Lung (tissue), 12 donors: ENCODE data around the gene MYG1. TPM values are rescaled to one million over a fixed set of nuclear protein-coding genes. Genes with fewer than 3 reads are reported as not detected.

Experiments
- ATAC-seq: fragments of 200-7000 bp; cut with Tn5 transposase; one replicate; pipeline ENCODE4 v1.9.1; 2020; ENCODE audit warnings: moderate number of reproducible peaks; ENCODE audit not compliant: insufficient read depth, low FRiP score
- DNase-seq, 3 donors: peaks; one replicate each; pipeline ENCODE4 v3.0.0-alpha.2; 2013 to 2017
- H3K27ac ChIP-seq, 2 donors: one replicate each; pipeline ENCODE4 v1.5.1; 2013; ENCODE audit warnings: mild to moderate bottlenecking in 2 of 2, moderate library complexity in 2 of 2, control low read depth in 1 of 2, inconsistent platforms in 1 of 2, low read depth in 1 of 2, low read length in 1 of 2
- H3K27me3 ChIP-seq, 3 donors: one replicate each; pipeline ENCODE4 v1.5.1; 2013; ENCODE audit warnings: low read length in 2 of 3; ENCODE audit not compliant: control insufficient read depth in 3 of 3, insufficient read depth in 3 of 3
- H3K36me3 ChIP-seq, 4 donors: one replicate each; pipeline ENCODE4 v1.5.1; 2013; ENCODE audit warnings: low read length in 4 of 4, mild to moderate bottlenecking in 1 of 4, moderate library complexity in 1 of 4; ENCODE audit not compliant: control insufficient read depth in 4 of 4, insufficient read depth in 4 of 4
- H3K4me1 ChIP-seq, 5 donors: one replicate each; pipeline ENCODE4 v1.5.1; 2013; ENCODE audit warnings: low read length in 5 of 5, mild to moderate bottlenecking in 2 of 5, moderate library complexity in 1 of 5; ENCODE audit not compliant: control insufficient read depth in 5 of 5, insufficient read depth in 5 of 5
- H3K4me3 ChIP-seq: one replicate; pipeline ENCODE4 v1.5.1; 2013; ENCODE audit warnings: mild to moderate bottlenecking, control low read depth, moderate library complexity
- H3K9ac ChIP-seq, 2 donors: one replicate each; pipeline ENCODE4 v1.5.1; 2013; ENCODE audit warnings: low read length in 2 of 2, control low read depth in 1 of 2; ENCODE audit not compliant: insufficient read depth in 1 of 2
- H3K9me3 ChIP-seq, 4 donors: one replicate each; pipeline ENCODE4 v1.5.1; 2013; ENCODE audit warnings: low read length in 3 of 4, mild to moderate bottlenecking in 1 of 4, moderate library complexity in 1 of 4; ENCODE audit not compliant: control insufficient read depth in 4 of 4, insufficient read depth in 3 of 4
- WGBS, 2 donors: extraction: QIAGEN DNeasy Blood & Tissue Kit; methylation state at CpG; one replicate each; pipeline ENCODE4 v1.1.7; 2013; 5-methylcytosine and 5-hydroxymethylcytosine counted together
- polyA plus RNA-seq, 2 donors: library from polyadenylated mRNA; stranded (reverse); fragments of 200-250 nt; gene quantifications; one replicate each; pipeline ENCODE4 v1.2.1, GENCODE V29; 2013
- total RNA-seq, 2 donors: library from RNA; depleted of rRNA in 1 of 2; stranded (reverse); fragments of >200 nt in 1 of 2; gene quantifications; one replicate each; pipeline ENCODE4 v1.2.1, GENCODE V29; 2014 to 2021
- TF ChIP-seq, protein P1 (sequence below): IDR thresholded peaks from 2 replicates; pipeline ENCODE4 v1.5.1; 2012; ENCODE audit warnings: mild to moderate bottlenecking; ENCODE audit errors: control extremely low read depth, extremely low read depth
- donor health status: control.
- donor health status: control.
- donor health status: Bipolar disorder and iron deficiency.
- donor health status: healthy.
- donor health status: DM: yes; HTN: yes; CAD: no.

Gene MYG1
- total and polyA plus RNA-seq, 4 donors, result 22.1 to 88.9 (median 59.8) TPM

- Histone ChIP-seq H3K9me3 (no peaks in the 10 kb centered on the region), H3K4me3 (no peak overlapping the region), H3K9ac (no peak overlapping the region), H3K27ac (no peak overlapping the region), H3K27me3 (no peaks in the 10 kb centered on the region), H3K4me1 (peaks cover 0 to 19% (median 9%) of the 10 kb centered on the region in 5 donors), H3K36me3 (peaks cover 0 to 15% (median 9%) of the 10 kb centered on the region in 4 donors)
- WGBS, 2 donors, result 26 to 72% methylated on average over 3 of the region's 3 CpGs
- ATAC-seq (no peak), DNase-seq (no peak)
- TF ChIP-seq, protein P1, sequence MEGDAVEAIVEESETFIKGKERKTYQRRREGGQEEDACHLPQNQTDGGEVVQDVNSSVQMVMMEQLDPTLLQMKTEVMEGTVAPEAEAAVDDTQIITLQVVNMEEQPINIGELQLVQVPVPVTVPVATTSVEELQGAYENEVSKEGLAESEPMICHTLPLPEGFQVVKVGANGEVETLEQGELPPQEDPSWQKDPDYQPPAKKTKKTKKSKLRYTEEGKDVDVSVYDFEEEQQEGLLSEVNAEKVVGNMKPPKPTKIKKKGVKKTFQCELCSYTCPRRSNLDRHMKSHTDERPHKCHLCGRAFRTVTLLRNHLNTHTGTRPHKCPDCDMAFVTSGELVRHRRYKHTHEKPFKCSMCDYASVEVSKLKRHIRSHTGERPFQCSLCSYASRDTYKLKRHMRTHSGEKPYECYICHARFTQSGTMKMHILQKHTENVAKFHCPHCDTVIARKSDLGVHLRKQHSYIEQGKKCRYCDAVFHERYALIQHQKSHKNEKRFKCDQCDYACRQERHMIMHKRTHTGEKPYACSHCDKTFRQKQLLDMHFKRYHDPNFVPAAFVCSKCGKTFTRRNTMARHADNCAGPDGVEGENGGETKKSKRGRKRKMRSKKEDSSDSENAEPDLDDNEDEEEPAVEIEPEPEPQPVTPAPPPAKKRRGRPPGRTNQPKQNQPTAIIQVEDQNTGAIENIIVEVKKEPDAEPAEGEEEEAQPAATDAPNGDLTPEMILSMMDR, result no peak
These were observed 43.5 kb upstream of the MYG1 start for GRCh38 chr12:53255996-53256395.

DNA sequence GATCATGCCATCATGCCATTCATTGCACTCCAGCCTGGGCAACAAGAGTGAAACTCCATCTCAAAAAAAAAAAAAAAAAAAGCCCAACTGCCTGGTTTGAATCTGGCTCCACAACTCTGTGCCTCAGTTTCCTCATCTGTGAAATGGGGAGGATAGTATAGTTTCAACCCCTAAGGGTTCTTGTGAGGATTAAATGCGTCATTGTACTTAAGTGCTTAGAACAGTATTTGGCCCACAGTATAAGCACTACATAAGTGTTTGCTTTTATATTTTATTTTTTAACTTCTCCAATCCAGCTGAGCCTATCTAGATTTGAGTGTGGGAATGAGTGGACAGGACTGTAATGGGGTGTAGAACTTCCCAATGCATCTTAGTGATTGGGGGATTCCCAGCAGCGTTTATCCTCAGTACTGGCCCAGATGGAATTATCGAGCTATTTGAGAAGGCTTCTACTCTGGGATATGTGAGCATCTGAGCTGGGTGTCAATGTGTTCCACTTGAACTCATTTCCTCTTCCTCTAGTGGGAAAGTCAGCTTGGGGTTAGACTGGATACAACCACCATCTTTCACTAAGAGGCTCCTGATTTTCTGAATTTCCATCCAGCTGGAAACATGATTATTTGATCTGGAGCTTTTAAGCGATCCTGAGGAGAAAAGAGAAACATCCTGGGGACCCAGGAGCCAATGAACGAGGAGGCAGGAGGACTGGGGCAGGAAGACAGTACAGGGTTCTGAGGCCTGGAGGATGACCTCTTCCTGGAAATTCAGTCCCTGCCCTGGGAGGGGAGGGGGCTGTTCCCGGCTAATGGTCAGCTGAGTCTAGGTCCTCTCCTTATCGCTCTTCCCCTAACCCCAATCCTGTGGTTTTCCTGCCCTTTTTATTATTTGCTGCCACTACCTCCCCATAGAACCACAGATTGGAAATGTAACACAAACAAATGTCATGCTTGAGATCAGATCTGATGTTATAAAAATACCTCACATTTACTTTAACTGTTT is 40.7 kb upstream of the MYG1 start:
- H3K4me1 ChIP-seq, result peaks cover 0 to 5% (median 0%) of the 10 kb centered on the region in 5 donors
- H3K9me3 ChIP-seq, result no peaks in the 10 kb centered on the region
- no peak overlapping the region for H3K9ac ChIP-seq
- peaks cover 0 to 9% (median 6%) of the 10 kb centered on the region in 4 donors for H3K36me3 ChIP-seq
- peak in 2 of 3 donors; percentile 11 to 41 for DNase-seq
- WGBS, 2 donors, result 41 to 48% methylated on average over 7 of the region's 7 CpGs
- TF ChIP-seq, protein P1, result no peak
- no peaks in the 10 kb centered on the region for H3K27me3 ChIP-seq
- ATAC-seq, result peak; percentile 45
- peak overlapping the region in 1 of 2 donors; percentile 72 for H3K27ac ChIP-seq
- no peak overlapping the region for H3K4me3 ChIP-seq

GRCh38 chr12:53259891-53260290 is 39.6 kb upstream of the MYG1 start:
- peaks cover 0 to 2% (median under 1%) of the 10 kb centered on the region in 4 donors for H3K36me3 ChIP-seq

More at GRCh38 chr12:53259891-53260290, 39.6 kb upstream of the MYG1 start:
- ATAC-seq (no peak), DNase-seq (no peak)
- no peaks in the 10 kb centered on the region for H3K9me3 ChIP-seq
- peaks cover 0 to 5% (median 0%) of the 10 kb centered on the region in 5 donors for H3K4me1 ChIP-seq
- WGBS, 2 donors, result 84 to 92% methylated on average over 6 of the region's 6 CpGs
- TF ChIP-seq, protein P1, result no peak
- H3K27me3 ChIP-seq, result no peaks in the 10 kb centered on the region
- H3K27ac ChIP-seq, result no peak overlapping the region
- no peak overlapping the region for H3K4me3 ChIP-seq
- H3K9ac ChIP-seq, result no peak overlapping the region
